Raji (cell line): Measurements from ENCODE around the gene RGS3.

Experiments used
- POLR2A ChIP-seq: IDR thresholded peaks from 2 replicates; pipeline ENCODE4 v1.6.1; 2011; ENCODE audit warnings: low read depth, low read length, control low read depth; ENCODE audit not compliant: insufficient read depth

RGS3 gene

DNA sequence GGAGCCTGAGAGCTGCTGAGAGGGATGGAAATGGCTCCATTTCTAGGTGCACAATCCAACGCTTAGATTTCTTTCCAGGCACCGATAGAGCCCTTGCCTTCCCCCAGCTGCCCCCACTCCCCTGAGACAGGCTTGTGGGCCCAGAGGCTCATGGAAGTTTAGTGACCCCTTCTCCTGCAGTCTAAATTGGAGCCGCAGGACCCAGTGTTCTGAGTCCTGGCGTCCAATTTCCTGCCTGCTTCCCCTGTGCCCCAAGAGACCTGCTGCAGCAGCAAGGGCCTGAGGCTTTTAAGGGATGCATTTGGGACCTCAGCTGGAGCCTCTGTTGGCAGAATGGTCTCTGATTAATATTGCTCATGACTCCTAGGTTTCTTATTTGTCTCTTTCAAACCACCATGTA lies 61.7 kb downstream of the RGS3 start:
- no peak for TF ChIP-seq POLR2A

DNA sequence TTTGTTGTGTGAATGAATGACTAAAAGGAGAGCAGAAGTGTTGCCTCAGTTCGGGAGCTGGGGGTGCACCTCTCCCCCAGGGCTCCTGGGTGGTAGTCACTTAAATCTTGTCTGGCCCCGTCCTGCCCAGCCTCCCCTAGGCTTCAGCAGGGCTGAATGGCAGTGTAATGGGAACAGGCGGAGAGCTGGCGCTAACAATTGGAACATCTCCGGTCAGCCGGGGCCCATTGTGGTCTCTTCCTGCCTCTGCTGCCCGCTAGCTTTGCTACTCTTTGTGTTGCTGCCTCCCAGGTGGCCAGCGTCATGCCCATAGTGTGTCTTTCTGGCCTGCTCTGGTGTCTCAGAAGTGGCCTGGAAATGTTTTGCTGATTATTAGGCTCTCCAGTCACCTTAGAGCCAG lies 62.3 kb downstream of the RGS3 start:
- no peak for TF ChIP-seq POLR2A

DNA sequence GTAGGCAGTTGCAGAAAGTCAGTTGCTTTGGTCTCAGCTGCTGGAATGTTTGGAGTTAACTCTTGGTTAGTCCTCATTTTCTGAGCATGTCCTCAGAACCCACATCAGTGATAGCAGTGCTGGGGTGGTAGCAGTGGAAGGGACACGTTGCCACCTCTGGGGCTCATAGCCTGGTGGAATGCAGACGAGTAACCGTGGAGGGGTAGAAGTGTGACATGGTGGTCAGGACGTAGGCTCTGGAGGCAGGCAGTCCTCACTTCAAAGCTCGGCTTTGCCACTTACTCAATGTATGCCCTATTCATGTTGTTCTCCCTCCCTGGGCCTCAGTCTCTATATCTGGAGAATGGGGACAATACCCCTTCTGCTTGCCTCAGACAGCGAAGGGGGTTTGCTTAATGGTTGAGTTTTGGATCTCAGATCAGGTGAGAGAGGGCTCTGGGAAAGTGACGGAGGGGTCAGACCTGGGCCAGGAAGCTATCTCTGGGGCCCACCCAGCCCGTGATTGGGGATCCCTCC lies 62.8 kb downstream of the RGS3 start:
- no peak for TF ChIP-seq POLR2A

DNA sequence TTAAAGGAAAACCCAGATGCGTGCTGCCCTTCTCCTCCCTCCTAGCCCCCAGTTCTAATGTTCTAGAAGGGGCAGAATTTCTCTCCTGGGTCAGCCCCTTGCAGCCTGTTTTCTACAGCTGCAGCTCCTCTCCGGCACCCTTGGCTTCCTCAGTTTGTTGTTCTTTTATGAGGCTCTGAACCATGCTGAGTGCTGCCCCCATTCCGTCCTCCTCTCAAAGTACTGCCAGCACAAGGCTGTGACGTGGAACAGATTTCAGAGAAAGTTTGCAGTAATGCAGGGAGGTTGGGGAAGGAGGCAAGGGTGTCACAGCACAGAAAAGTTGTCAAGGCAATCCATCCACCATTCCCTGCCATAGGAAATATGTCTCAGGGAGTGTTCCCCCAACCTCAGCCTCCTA lies 63.3 kb downstream of the RGS3 start:
- no peak for TF ChIP-seq POLR2A

DNA sequence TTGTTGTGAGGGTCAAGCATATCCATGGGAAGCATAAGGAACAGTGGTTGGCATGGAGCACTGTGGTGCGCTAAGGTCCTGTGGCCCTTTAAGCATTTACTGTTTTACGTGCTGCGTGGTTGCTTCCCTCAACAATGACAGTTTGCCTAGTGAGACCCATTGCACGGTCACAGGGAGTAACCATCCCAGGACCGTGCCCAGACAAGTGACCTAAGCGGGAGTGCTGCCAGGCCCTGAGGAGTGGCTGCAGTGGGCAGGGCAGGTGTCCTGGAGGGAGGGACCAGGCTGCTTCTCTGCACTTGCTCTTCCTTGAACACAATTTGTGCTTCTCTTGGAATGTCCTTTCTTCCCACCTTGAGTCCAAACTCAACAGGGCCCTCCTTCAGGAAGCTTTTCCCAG lies 64.6 kb downstream of the RGS3 start:
- no peak for TF ChIP-seq POLR2A

- no peak for TF ChIP-seq POLR2A
Measured at GRCh38 chr9:113528811-113529210, 65.3 kb downstream of the RGS3 start.

DNA sequence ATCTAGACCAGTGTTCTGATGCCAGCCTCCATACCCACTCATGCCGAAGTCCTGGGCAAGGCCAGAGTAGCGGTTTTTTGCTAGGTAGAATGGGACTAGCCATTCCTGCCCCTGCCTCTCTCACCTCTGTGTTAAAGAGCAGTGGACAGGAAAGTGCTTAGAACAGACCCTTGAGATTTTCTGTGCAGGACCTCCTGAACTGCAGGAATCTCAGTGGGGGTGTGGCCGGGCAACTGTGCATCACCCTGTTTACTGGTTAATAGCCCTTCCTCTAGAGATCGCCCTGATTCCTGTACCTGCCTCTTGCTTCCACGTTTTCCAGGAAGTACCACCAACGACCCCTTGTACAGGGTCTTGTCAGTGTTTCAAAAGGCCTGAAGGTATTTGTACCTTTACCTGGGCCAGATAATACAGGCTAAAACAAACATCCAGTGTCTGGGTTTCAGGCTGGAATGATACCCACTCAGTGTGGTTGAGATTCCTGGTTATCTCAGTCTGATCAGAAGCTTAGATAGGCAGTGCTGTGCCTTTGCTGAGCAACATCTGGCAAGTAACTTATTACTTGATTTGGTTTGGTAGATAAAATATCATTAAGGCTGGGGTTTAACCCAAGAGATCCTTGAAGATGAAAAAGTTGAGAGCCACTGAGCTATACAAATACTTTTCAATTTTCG lies 65.9 kb downstream of the RGS3 start:
- TF ChIP-seq POLR2A: no peak

DNA sequence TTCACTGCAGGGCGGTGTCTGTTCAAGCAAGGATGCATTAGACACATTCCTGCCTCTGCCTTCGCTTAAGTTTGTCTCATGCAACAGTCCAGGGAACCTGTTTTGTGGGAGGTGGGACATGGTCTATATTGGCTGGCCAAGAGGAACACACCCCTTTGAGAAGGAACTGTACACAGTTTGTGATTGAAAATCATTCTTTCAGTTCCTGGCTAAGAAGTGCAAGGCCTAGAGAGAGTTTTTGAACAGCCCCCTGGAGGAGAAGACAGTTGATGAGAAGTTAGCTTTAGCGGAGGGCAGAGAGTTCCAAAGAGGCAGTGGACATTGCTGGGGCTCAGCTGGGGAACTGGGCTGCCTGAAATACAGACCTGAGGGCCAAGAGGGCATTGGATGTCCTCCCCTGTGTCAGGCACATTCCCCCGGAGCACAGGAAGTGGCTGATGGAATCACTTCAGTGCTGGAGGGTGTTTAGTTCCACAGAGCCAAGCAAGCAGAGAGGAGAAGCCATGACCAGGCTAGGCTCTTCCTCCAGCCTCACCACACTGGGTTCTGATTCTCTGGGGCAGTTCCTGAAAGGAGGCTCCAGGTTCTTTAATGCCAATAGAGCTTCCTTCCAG lies 66.6 kb downstream of the RGS3 start:
- no peak for TF ChIP-seq POLR2A

GRCh38 chr9:113530942-113531341 lies 67.4 kb downstream of the RGS3 start:
- TF ChIP-seq POLR2A: no peak

DNA sequence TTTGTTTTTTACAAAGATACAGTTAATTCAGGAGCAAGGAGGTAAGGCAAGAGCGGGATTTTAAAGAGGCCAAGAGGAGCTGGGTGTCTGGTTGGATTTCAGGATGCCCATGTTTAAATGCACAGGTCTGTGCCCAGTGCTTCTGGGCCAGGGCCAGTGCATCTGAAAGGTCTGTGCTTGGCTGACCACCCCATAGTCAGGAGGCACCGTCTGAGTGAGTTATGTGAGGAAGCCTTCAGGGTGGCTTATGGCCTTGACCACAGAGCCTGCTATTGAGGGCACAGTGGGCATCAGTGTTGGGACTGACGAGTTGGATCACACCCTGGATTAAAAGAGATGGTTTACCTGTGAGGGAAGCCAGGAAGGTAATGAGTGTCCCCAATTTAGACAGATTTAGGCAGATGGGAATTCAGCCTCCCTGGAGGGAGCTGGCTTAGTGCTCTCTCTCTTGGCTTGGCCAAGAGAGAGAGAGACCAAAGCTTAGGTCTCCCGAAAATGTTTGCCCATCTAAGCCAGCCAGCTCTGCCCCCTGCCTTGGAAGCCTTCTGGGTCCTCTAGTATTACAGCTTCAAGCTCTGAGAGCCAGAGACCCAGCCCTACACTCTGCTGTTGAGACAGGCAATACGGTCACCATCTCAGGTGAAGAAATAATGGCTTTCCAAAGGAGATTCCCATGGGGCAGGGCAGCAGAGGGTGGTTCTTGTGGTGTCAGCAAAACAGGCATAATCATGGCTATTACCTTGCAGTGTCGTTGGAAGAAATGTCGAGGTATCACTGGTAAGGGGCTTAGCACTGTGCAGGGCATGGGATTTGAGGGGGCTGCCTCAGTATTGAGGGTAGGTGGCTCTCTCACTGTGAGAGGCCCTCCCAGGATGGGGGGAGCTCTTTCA lies 68.6 kb downstream of the RGS3 start:
- no peak for TF ChIP-seq POLR2A

- no peak for TF ChIP-seq POLR2A
Measured at GRCh38 chr9:113532809-113533190, 69.3 kb downstream of the RGS3 start.

GRCh38 chr9:113533335-113534225 lies 70.1 kb downstream of the RGS3 start:
- TF ChIP-seq POLR2A: no peak

DNA sequence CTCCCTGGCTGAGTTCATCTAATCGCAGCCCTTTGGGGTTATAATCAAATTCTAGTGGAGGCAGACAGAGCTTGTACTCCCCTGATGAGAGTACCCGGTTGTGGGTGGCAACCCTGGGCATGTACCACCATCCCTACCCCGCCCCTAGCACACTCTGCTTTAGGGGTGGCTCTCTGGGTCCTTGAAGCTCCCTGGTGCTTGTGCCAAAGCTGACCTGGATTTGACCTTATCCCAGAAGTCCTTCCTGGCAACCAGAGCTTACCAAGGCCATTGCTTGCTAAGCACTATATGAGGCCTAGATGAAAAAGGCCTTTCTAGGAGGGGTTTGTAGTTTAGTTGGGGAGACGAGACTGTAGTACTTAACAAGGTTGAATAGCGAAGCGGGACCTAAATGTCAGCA lies 72.2 kb downstream of the RGS3 start:
- no peak for TF ChIP-seq POLR2A

- TF ChIP-seq POLR2A: no peak
Measured at GRCh38 chr9:113536166-113536482, 72.6 kb downstream of the RGS3 start.
